GM12874 (cell line): ENCODE measurements around the gene TRAK1.

Experiments
- CTCF ChIP-seq: IDR thresholded peaks from 2 replicates; pipeline ENCODE4 v1.5.1; 2011; ENCODE audit warnings: low read depth, mild to moderate bottlenecking, control low read depth, low read length, moderate library complexity; ENCODE audit not compliant: insufficient read depth

The TRAK1 gene

GRCh38 chr3:42106646-42107045 lies 15.5 kb downstream of the TRAK1 start:
- TF ChIP-seq CTCF, result no peak

GRCh38 chr3:42110631-42111030 lies 19.5 kb downstream of the TRAK1 start:
- TF ChIP-seq CTCF, result no peak

GRCh38 chr3:42114130-42114725 lies 23.1 kb downstream of the TRAK1 start:
- TF ChIP-seq CTCF, result no peak

GRCh38 chr3:42115215-42115614 lies 24.1 kb downstream of the TRAK1 start:
- TF ChIP-seq CTCF, result no peak

- no peak for TF ChIP-seq CTCF
Observed at GRCh38 chr3:42115946-42116345, 24.8 kb downstream of the TRAK1 start.

GRCh38 chr3:42116466-42116865 lies 25.3 kb downstream of the TRAK1 start:
- no peak for TF ChIP-seq CTCF

- TF ChIP-seq CTCF, result peak; percentile 52
Observed at GRCh38 chr3:42117175-42118008, 26.2 kb downstream of the TRAK1 start.
